Epidermal melanocyte (primary cell): ENCODE results near the gene BDH2.

ENCODE experiments used
- DNase-seq: peaks from one replicate; pipeline ENCODE4 v3.0.0; 2011; ENCODE audit warnings: low spot score; ENCODE audit not compliant: insufficient read length

BDH2 gene

DNA sequence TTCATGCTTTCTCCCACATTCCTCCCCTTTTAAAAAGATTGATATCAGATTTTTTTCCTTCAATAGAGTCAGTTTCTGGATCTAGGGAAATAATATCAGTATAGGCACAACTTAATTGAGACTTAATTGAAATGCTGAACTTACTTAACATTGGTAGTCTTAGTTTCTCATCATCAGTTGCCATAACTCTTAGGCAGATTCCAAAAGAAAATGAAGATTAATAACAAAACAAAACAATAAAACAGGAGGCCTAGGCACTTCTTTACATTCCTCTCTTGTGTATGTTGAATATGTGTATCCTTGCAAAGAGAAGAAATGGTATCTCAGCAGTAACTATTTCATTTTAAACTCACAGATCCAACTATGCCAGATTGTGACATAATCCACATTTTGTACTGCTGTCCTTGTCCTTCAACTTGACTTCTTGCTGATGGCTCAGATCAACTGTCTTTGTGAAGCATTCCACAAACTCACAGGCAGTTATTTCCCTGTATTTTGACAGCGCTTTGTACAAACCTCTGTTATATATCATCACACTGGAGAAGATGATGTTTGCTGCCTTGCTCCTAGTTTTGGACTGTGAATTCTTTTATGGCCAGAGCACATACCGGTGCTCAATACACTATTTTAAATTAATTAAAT, 14.0 kb downstream of the BDH2 start:
- DNase-seq, result no peak

DNA sequence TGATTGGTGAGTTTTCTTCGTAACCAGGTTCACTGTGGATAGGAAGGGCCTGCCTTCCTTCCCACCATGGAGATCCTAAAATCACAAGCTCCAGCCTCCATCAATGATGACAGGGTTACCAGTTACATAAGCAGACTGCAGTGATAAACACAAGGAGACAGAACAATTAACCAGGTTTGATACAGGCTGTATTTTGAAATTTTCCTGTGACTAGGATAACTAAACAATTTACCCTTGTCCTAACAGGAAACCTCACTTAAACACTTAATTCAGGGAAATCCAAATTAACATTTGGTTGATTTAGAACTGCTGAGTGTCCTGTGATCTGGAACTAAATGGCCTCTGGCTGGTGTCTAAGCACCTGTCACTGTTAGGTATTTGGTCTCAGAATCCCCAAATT, 20.0 kb downstream of the BDH2 start:
- no peak for DNase-seq

DNA sequence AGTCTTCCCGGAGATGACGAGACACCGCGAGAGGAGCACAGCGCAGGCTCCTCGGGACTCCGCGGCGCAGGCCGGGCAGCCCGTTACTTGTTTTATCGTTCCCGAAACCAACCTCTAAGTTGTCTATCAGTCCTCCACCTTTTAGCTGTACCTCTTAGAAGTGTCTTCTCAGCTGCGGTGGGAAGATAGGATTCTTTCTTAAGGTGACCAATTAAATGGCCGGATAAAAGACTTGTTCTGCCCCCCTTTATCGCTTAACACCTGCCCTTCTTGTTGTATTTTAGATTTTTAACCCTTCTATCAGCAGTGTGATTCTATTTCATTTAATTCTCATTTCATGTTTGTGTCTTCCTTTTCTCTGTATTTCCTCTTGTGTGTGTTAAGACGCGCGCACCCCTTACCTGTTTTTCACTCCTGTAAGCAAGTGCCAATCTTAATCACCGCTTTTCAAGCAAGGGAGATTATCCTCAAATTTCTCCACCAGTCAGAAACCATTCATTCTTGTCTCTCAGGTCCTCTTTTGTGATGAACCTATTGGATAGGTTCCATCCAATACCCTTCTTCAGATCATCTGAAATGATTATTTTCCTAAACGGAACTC, 22.8 kb downstream of the BDH2 start, which contains the start of gene SLC9B2:
Gene SLC9B2 (minus strand): TSS at position 15 of the 601 bp plus-strand sequence. CDS start 9,211 bp downstream, outside the sequence.
- DNase-seq, result no peak

DNA sequence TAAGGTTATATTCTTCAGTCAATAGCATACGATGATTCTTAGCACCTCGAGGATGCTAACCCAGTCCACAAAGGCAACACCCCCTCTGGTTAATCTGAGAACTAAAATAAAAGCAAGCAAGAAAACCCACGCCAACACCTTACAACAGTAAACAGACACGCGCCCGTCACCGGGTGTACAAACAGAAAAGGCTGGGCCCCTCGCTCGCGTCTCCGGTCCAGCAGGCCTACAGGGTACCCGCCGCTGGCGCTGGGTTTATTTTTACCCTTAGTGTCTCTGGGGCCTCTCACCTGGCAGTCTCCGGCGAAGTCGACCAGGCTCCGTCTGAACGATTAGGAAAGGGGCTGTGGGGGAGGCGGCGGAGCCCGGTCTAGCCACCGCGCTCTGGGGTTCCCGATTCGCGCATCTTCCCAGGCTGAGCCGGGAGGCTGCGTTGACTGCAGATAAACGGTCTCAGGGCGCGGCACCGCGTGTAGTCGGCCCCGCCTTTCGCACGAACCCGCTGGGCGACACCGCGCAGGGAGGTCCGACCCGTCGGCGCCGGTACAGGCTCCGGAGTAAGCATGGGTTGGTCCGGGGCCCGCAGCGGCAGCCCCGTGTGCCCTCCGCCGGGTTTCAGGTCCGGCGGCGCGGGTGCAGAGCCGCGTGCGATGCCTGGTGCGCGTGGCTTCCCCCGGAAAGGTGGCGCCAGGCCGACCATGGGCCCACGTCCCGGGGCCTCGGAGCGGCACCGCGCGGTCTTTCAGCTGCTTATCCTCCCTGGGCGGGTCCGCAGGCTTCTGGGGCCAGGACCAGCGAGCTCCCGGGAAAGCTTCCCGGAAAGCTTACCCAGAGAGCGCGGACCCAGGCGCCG, 23.5 kb downstream of the BDH2 start:
- peak; percentile 21 for DNase-seq

DNA sequence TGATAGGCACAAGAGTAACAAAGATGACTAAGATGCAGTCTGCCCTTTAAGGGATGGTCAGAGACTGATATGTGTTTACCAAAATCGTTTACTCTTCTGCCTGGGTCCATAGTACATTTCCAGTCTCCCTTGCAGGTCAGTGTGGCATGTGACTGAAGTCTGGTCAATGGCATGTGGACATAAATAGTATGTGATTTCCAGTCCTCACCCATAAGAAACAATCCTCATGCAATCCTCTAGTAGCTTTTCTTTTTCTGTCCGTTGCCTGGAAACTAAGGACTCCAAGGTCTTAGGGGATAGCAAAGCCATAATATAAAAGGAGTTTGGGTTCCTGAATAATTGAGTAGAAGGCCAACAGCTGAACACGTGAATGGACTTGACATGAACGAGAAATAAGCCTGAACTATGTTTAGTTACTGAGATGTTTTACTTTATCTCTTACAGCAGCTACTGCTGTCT, 24.2 kb downstream of the BDH2 start:
- DNase-seq, result peak; percentile 32

DNA sequence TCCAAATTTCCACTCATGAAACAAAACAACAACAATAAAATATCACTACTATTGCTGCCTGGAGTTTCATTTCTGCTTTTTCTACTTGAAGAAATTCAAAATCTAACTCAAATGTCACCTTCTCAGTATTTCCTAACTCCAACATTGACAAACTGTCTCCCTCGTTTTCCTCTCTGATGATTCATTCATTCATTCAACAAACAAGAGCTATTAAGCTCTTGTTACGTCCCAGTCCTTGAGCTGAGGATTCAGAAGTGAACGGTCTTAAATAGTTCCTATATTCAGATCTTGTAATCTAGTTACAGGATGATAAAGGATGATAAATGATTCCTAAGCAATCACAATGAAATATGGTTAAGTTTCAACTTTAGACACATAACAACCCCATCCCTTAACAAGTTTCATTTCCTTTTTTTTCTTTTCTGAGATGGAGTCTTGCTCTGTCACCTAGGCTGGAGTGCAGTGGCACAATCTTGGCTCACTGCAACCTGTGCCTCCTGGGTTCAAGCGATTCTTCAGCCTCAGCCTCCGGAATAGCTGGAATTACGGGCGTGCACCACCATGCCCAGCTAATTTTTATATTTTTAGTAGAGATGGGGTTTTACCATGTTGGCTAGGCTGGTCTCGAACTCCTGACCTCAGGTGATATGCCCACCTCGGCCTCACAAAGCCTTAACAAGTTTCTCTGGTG, 24.7 kb downstream of the BDH2 start:
- no peak for DNase-seq

DNA sequence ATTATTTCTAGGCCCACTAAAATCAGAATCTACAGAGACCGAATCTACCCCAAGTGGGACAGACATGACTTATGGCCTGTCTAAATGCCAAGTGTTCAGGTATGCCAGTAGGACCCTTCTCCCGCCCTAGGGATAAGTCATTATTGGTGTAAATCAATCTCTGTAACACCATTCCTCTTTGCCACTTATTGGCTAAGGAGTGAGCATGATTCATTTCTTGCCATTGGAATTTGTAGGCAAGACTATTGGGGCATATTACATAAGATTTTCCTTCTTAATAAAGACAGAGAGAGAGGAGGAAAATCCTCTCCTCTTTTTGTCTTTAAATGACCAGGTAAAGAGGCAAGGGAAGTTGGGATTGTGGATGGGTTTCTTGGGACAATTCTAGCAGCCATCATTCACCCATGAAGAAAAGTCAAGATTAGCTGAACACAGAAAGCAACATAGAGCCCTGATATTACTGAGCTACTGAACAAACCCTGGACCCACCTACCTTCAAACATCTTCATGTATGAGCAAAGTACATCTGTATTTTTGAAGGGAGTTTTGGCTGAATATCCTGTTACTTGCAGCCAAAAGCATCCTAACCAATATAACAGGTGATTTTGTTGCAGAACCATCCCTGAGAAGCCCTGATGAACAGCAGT, 25.7 kb downstream of the BDH2 start:
- no peak for DNase-seq

DNA sequence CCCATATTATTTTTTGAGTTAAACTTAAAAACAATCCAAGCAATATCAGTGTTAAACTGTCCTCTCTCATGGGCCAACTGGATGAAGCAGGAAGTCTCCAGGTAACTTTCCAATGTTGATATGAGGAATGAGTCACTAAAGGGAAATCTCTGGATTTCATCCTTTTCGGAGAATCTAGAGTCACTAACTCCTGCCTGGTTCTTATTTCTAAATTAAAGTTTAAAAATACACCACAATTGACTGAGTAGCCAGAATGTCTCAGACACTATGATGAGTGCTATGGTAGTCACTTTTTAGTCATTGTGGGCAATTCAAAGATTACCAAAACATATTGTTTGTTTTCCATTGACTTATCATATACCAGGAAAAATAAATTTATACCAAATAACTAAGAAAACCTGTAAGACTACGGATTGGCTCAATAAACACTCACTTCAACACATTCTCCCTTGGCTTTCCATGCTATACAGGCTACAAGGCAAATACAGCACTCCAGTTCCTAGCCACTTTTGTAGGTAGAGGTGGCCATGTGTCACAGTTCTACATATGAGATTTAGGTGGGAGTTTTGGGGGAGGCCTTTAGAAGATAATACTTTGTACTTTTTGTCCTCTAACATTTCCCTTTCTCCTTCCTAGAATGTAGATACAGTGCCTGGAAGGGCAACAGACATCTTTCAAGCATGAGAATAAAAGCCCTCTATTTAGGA, 31.6 kb downstream of the BDH2 start:
- no peak for DNase-seq

DNA sequence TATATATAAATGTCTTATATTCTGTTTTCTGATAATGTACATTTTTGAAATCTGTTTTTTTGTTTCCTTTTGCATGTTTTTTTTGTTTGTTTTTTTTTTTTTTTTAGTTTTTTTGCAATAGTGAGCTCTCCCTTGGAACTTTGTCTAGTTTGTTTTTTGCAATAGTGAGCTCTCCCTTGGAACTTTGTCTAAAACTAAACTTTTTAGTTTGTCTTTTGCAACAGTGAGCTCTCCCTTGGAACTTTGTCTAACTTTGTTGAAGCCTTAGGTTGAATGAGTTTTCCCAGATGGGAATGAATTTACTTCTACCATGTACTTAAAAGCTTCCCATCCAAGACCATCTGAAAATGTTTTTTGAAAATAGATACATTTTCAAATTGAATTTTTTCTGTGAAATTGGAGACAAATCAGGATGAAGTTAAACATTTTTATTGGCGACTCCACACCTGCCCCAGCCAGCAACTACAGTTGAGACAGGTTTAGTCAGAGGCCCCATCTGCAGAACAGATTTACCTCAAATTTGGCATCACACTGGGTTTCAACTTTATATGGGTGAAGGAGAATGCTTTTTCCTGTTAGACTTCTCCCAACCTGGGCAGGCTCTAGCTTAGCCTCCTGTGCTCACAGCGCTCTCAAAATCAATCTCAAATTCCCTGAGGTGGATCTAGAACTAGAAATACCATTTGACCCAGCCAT, 39.0 kb downstream of the BDH2 start:
- no peak for DNase-seq

DNA sequence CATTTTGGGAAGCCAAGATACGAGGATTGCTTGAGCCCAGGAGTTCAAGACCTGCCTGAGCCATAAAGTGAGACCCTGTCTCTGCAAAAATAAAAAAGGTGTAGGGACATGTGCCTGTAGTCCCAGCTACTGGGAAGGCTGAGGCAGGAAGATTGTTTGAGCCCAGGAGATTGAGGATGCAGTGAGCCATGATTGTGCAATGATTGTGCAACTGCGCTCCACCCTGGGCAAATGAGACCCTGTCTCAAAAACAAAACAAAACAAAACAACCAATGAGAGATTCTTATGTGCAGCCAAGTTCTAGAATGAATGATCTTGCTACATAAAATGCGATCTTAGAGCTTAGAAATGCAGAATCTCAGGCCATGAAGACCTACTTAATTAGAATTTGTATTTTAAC, 45.6 kb downstream of the BDH2 start:
- no peak for DNase-seq

DNA sequence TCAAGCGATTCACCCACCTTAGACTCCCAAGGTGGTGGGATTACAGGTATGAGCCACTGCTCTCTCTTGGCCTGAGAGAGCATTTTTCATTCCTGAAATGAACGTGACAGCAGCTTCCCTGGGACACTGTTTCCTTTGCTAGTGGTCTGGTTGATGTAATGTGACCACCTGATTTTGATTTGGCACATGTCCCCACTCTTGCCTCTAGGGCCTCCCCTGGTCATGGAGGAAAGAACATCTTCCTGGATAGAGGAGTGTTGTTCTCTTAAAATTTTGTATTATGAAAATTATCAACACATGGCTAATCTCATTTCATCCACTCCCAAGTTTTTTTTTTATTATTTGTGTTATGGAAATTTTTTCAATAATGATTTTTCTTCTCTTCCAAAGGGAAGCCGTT, 46.9 kb downstream of the BDH2 start:
- DNase-seq, result no peak

DNA sequence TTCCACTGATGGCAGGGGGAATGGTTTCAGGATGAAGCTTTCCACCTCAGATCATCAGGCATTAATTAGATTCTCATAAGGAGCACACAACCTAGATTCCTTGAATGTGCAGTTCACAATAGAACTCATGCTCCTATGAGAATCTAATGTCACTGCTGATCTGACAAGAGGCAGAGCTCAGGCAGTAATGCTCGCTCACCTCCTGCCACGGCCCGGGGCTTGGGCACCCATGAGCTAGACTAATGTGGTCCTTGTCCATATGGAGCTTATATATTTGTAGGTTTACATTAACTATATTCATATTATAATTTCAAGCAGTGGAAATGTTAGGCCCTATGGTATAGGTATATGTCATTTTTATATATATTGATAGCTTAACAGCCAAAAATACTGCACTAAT, 47.5 kb downstream of the BDH2 start:
- no peak for DNase-seq

DNA sequence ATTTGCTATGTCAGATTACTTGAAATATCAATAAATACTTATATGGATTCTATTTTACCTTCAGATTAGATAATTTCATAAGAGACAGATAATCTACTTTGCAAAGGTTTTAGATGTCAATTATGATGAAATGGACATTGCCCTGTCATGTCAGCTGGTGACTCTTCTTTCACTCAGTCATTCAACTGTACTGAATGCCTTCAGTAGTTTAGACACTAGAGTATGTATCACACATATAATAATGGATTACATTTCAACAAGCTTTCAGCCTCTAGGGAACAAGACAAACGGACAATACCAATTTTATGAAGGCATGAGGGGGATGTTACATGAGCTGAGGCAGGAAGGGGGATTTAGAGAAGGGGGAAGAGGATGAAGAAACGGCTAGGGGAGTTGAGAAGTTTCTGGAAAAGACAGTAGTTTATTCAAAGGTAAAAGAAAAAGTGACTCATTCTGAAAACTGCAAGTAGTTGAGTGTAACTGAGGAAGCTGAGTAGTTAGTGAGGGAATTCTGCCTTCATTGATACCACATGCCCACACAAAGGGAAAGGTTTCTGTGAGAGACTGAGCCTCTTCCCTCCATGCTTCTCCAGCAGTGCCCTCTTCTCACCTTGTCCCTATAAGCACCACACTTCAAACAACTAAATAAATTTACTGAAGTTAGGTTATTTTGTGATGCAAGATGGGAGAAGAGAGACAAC, 48.7 kb downstream of the BDH2 start:
- DNase-seq, result no peak

DNA sequence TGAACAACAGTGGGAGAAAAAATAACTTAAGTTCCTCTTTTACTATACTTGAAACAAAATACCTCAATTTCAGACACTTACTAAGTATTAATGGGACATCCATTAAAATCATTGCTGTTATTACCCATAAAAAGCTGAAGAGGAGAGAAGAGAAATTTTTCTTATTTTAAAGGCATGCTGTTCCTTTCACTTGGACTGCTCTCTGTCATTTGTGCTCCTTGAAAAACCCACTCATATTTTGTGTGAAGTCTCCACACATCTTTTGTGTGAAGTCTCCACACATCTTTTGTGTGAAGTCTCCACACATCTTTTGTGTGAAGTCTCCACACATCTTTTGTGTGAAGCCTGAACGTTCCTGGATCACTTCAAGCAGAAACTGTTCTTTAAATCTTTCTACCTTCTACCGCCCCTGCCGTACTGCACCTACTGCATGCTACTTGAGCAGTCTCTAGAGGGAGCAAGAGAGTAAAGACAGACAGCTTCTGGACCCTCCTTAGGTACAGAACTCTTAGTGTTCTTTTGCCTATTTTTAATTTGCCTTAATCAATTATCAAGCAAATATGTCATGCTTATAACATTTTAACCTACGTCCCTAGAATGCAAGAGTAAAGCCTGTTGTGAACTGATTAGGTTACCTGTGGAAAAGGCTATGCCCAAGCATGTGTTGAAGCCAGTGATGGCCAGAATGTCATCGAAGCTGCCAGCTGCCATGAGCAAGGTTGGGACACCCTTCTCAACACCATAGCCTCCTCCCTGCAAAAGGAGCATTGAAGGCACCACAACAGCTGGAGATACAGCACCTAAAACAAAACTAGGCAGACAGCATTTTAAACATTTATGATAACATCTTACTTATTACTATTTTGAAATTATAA, 53.0 kb downstream of the BDH2 start:
- DNase-seq, result no peak

DNA sequence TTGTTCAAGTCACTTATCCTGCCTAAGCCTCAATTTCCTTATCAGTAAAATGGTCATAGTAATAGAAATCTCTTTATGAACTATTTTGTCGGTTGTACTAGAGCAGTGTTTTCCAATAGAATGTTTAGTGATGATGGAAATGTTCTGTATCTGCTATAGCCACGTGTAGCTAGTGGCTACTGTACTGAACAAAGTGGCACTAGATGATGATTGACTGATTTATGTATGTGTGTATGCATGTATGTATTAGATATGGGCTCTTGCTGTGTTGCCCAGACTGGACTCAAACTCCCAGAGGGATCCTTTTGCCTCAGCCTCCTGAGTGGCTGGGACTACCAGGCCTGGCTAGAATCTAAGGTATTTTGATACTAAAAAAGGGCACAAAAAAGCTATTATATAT, 55.5 kb downstream of the BDH2 start:
- no peak for DNase-seq

DNA sequence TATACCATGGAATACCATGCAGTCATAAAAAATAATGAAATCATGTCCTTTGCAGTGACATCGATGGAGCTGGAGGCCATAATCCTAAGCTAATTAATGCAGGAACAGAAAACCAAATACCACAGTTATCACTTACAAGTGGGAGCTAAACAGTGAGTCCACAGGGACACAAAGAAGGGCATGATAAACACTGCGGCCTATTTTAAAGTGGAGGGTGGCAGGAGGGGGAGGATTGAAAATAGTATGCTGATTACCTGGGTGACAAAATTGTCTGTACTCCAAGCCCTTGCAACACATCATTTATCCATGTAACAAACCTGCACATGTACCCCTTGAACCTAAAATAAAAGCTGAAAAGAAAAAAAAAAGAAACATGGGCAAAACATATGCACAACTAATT, 63.5 kb downstream of the BDH2 start:
- DNase-seq, result no peak

DNA sequence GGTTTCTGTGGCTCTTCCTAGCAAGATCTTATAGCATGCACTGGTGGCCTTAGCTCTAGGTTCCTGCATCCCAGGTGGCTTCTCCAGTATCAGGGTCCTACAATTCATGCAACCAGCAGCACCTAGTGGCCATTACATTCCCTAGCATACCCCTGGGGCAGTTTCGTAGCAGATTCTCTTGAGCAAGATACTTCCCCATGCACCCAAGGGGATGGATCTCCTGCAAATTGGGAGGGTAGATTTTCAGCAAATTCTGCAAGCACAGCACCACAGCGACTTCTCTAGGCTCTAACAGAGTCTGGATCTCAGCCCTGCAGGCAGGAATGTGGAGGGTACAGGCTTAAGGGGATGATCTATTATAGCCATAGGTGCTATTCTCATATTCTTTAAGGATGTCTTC, 67.1 kb downstream of the BDH2 start:
- DNase-seq, result no peak

DNA sequence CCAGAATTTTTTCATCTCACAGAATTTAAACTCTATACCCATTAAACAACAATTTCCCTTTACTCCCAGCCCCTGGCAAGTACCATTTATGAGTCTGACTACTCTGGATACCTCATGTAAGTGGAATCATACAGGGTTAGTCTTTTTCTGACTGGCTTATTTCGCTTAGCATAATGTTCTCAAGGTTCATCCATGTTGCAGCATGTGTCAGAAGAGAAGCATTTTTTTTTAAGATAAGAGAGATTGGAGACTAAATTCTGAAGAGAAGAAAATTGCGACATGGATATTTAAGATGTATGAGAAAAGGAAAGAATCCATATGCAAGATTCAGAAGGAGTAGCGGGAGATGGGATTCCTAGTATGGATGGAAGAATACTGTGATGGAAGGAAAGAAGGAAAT, 68.8 kb downstream of the BDH2 start:
- DNase-seq, result no peak
